Natural killer cell treated with Interleukin-12 subunit alpha and Interleukin-12 subunit beta and Interleukin-15 and Interleukin-18, amount 100 ng/mL, for 72 hours (primary cell): Measurements from ENCODE around the gene ACAD10. TPM values are rescaled to one million over a fixed set of nuclear protein-coding genes. Genes with fewer than 3 reads are reported as not detected.

ENCODE experiments used
- total RNA-seq, 2 donors: library from RNA; stranded (reverse); gene quantifications; one replicate each; pipeline ENCODE4 v1.2.3, GENCODE V29; 2022

Gene ACAD10
- total RNA-seq, 2 donors from 2014 or later, result 28.4 to 40.8 TPM

Other genes starting within 250 kb of the ACAD10 start
- 10 to 100 TPM; 32.8 to 67.7 TPM for gene ATXN2, start 86.7 kb upstream of the ACAD10 start, total RNA-seq
- gene BRAP, start 97 bp upstream of the ACAD10 start, total RNA-seq, result 10 to 100 TPM; 20.6 to 22.3 TPM
- gene ALDH2, start 80.9 kb downstream of the ACAD10 start, total RNA-seq, result not detected
- gene MAPKAPK5, start 156.2 kb downstream of the ACAD10 start, total RNA-seq, result 10 to 100 TPM; 64.3 to 84.2 TPM